ENCODE results near the gene TLR1. TPM values are rescaled to one million over a fixed set of nuclear protein-coding genes. Genes with fewer than 3 reads are reported as not detected.
"Not testable (repeated sequence)": the region's sequence is repeated elsewhere in the genome, so short reads cannot be mapped to it uniquely, and the experiment has no call there.

TLR1 gene
- total RNA-seq, 1 donor from 2014 or later, result 3.1 TPM

DNA sequence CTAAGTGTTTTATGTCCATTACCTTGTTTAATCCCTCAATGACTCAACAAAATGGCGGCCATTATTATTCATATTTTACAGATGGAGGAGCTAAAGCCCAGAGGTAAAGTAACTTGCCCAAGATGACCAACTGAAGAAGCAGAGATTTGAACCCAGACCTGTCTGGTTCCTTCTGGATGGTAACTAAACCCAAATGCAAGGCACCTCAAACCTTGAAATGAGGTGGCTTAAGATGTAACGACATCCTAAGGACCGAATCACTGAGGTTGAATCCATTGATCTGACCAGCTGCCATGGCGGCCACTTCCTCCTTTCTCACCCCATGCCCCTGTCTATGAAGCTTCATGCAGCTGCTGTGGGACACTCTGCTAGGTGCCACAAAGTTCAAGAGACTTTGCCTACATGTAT lies 22.7 kb downstream of the TLR1 start:
- TF ChIP-seq, protein P1, sequence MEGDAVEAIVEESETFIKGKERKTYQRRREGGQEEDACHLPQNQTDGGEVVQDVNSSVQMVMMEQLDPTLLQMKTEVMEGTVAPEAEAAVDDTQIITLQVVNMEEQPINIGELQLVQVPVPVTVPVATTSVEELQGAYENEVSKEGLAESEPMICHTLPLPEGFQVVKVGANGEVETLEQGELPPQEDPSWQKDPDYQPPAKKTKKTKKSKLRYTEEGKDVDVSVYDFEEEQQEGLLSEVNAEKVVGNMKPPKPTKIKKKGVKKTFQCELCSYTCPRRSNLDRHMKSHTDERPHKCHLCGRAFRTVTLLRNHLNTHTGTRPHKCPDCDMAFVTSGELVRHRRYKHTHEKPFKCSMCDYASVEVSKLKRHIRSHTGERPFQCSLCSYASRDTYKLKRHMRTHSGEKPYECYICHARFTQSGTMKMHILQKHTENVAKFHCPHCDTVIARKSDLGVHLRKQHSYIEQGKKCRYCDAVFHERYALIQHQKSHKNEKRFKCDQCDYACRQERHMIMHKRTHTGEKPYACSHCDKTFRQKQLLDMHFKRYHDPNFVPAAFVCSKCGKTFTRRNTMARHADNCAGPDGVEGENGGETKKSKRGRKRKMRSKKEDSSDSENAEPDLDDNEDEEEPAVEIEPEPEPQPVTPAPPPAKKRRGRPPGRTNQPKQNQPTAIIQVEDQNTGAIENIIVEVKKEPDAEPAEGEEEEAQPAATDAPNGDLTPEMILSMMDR (IDR thresholded peaks at IDR 0.05; ENCODE audit: unreplicated experiment), result no peak
- Mint-ChIP-seq H3K9me3 (ENCODE audit: low read depth) (peaks cover 13% of the 10 kb centered on the region), H3K27me3 (no peaks in the 10 kb centered on the region), H3K27ac (no peak overlapping the region), H3K4me3 (ENCODE audit: low read depth) (no peak overlapping the region), H3K4me1 (ENCODE audit: low read depth) (peaks cover 16% of the 10 kb centered on the region), H3K36me3 (ENCODE audit: insufficient read depth) (no peaks in the 10 kb centered on the region)
- no peak for DNase-seq (ENCODE audit: low spot score, unreplicated experiment)

DNA sequence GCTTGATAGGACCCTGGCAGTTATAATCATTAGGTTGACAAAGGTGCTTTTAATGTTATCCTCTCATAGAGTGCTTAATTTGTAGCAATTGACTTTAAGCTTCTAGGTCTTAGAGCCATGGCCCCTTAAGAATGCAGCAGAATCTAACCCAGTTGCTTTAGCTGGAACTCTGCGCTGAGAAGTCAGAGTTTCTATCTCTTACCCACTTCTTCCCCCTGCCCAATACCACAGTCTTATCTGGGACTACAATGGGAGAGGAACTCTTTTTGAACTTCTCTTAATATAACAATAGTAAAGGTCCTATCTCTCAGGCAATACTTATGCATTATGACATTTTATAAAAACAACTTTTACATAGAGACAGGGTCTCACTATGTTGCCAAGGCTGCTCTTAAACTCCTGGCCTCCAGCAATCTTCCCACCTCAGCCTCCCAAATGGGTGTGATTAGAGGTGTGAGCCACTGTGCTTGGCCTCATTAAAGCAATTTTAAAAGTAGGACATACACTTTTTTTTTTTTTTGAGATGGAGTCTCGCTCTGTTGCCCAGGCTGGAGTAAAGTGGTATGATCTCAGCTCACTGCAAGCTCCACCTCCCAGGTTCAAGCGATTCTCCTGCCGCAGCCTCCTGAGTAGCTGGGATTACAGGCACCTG lies 23.6 kb downstream of the TLR1 start:
- TF ChIP-seq, protein P1 (IDR thresholded peaks at IDR 0.05; ENCODE audit: unreplicated experiment), result no peak
- H3K4me3 Mint-ChIP-seq (ENCODE audit: low read depth), result no peak overlapping the region
- no peaks in the 10 kb centered on the region for H3K36me3 Mint-ChIP-seq (ENCODE audit: insufficient read depth)
- no peak for DNase-seq (ENCODE audit: low spot score, unreplicated experiment)
- H3K27ac Mint-ChIP-seq, result no peak overlapping the region
- H3K9me3 Mint-ChIP-seq (ENCODE audit: low read depth), result peaks cover 14% of the 10 kb centered on the region
- no peaks in the 10 kb centered on the region for H3K27me3 Mint-ChIP-seq
- peaks cover 14% of the 10 kb centered on the region for H3K4me1 Mint-ChIP-seq (ENCODE audit: low read depth)

DNA sequence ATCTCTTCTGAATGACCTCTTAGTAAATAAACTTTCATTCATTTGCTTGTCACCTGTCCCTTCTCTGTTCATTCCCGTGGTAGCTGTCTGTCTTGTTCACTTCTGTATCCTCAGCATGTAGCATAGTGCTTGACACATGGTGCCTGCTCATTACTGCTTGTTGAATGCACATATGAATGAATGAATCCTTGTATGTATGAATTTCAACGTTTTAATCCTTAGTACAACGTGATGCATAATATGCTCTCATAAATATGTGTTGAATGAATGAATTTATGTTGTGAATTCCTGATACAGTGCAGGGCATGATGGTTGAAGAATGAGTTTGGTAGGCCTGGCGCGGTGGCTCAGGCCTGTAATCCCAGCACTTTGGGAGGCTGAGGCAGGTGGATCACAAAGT lies 24.8 kb downstream of the TLR1 start:
- TF ChIP-seq, protein P1 (IDR thresholded peaks at IDR 0.05; ENCODE audit: unreplicated experiment), result no peak
- Mint-ChIP-seq H3K4me1 (ENCODE audit: low read depth) (peaks cover 14% of the 10 kb centered on the region), H3K36me3 (ENCODE audit: insufficient read depth) (no peaks in the 10 kb centered on the region), H3K4me3 (ENCODE audit: low read depth) (no peak overlapping the region), H3K27me3 (no peaks in the 10 kb centered on the region), H3K9me3 (ENCODE audit: low read depth) (peaks cover 9% of the 10 kb centered on the region), H3K27ac (no peak overlapping the region)
- DNase-seq (ENCODE audit: low spot score, unreplicated experiment), result no peak

DNA sequence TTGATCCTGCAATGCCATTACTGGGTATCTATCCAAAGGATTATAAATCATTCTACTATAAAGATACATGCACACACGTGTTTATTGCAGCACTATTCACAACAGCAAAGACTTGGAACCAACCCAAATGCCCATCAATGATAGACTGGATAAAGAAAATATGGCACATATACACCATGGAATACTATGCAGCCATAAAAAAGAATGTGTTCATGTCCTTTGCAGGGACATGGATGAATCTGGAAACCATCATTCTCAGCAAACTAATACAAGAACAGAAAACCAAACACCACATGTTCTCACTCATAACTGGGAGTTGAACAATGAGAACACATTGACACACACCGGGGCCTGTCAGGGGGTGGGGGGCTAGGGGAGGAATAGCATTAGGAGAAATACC lies 26.7 kb downstream of the TLR1 start:
- H3K4me3 Mint-ChIP-seq (ENCODE audit: low read depth); H3K36me3 Mint-ChIP-seq (ENCODE audit: insufficient read depth); H3K27ac Mint-ChIP-seq; H3K27me3 Mint-ChIP-seq; DNase-seq (ENCODE audit: low spot score, unreplicated experiment): not testable (repeated sequence)
- peaks cover 16% of the 10 kb centered on the region for H3K9me3 Mint-ChIP-seq (ENCODE audit: low read depth)
- H3K4me1 Mint-ChIP-seq (ENCODE audit: low read depth), result peaks cover 14% of the 10 kb centered on the region

DNA sequence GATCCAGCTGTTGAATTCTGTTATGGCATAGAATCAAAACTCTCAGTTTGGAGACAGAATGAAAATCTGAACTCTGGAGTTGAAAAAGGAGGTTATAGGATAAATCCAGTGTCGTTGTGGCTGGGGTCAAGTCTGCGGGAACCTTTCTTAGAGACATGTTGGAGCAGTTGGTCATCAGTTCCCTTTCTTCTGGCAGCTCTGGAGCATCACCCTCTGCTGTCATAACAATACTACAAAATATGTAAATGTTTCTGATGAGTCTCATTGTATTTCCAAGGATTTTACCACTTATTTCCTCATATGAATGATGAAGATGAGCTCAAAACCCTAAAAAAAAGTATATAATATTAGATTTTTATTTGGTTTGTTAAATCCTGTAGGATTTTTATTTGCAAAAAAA lies 29.3 kb downstream of the TLR1 start:
- Mint-ChIP-seq H3K9me3 (ENCODE audit: low read depth) (peaks cover 16% of the 10 kb centered on the region), H3K27me3 (no peaks in the 10 kb centered on the region), H3K36me3 (ENCODE audit: insufficient read depth) (peaks cover 6% of the 10 kb centered on the region), H3K4me1 (ENCODE audit: low read depth) (peaks cover 5% of the 10 kb centered on the region), H3K27ac (no peak overlapping the region), H3K4me3 (ENCODE audit: low read depth) (no peak overlapping the region)
- no peak for DNase-seq (ENCODE audit: low spot score, unreplicated experiment)
- TF ChIP-seq, protein P1 (IDR thresholded peaks at IDR 0.05; ENCODE audit: unreplicated experiment), result no peak

Measured in progenitor cell of endocrine pancreas (in vitro differentiated cells).